Activated T-helper 1 cell treated with anti-CD3 and anti-CD28 coated beads, Interleukin-12 subunit alpha, Interleukin-12 subunit beta, Interleukin-2, Interleukin-4 antibody, amounts not matched to agents 30 ng/mL and 10 ng/mL and 1 ng/mL, durations not matched to agents 14 hours and 24 hours and 36 hours (primary cell): ENCODE measurements around the gene HSPB3. TPM values are rescaled to one million over a fixed set of nuclear protein-coding genes. Genes with fewer than 3 reads are reported as not detected.

Experiments
- DNase-seq: peaks from one replicate; pipeline ENCODE4 v3.0.0; 2021; ENCODE audit warnings: low spot score
- H3K27ac Mint-ChIP-seq: one replicate; pipeline ENCODE4 v1.8.0; 2021; ENCODE audit warnings: mild to moderate bottlenecking, mixed read lengths
- H3K27me3 Mint-ChIP-seq: one replicate; pipeline ENCODE4 v1.8.0; 2022; ENCODE audit warnings: mild to moderate bottlenecking, moderate library complexity, mixed read lengths; ENCODE audit not compliant: insufficient read depth
- H3K36me3 Mint-ChIP-seq: one replicate; pipeline ENCODE4 v1.8.0; 2021; ENCODE audit warnings: low read depth, mixed read lengths
- H3K4me1 Mint-ChIP-seq: one replicate; pipeline ENCODE4 v1.8.0; 2021; ENCODE audit warnings: low read depth, mixed read lengths
- H3K4me3 Mint-ChIP-seq: one replicate; pipeline ENCODE4 v1.8.0; 2021; ENCODE audit warnings: mild to moderate bottlenecking, moderate library complexity, mixed read lengths
- H3K9me3 Mint-ChIP-seq: one replicate; pipeline ENCODE4 v1.8.0; 2021; ENCODE audit warnings: mixed read lengths
- intact Hi-C: fragments of 100-400 bp; cut with micrococcal nuclease; formaldehyde crosslinking; loops from one replicate; pipeline ENCODE4 v1.15.1; 2024
- total RNA-seq: library from RNA; stranded (reverse); gene quantifications from 2 replicates; pipeline ENCODE4 v1.2.3, GENCODE V29; 2022

Gene HSPB3
- total RNA-seq, 1 donor from 2014 or later = not detected

DNA sequence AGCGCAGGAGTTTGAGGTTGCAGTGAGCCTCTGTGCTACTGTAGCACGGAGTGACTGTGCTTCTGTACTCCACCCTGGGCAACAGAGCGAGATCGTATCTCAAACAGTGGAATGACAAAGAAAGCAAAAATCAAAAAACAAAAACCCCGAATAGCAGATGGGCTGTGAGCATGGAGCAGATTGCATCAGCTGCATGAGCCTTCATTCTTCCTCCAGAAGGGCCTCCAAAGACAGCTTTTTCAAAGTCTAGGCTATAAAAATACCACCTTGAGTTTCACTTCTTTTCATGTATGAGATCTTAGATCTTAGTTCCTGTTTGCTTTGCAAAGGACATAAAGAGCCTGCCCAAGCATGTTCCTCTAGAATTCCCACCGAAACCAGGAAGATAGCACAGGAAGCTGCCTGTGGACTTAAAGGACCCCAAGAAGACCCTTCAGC is 15.0 kb upstream of the HSPB3 start:
- intact Hi-C loops = no loop called here
- peaks cover 32% of the 10 kb centered on the region for H3K4me1 Mint-ChIP-seq
- H3K9me3 Mint-ChIP-seq = no peaks in the 10 kb centered on the region
- no peaks in the 10 kb centered on the region for H3K36me3 Mint-ChIP-seq
- peak overlapping the region; percentile 21 for H3K27ac Mint-ChIP-seq
- DNase-seq = no peak
- peak overlapping the region; percentile 1 for H3K4me3 Mint-ChIP-seq
- H3K27me3 Mint-ChIP-seq = no peaks in the 10 kb centered on the region

- intact Hi-C loops = no loop called here
- H3K4me3 Mint-ChIP-seq = no peak overlapping the region
- H3K27me3 Mint-ChIP-seq = no peaks in the 10 kb centered on the region
- H3K4me1 Mint-ChIP-seq = peaks cover 32% of the 10 kb centered on the region
- DNase-seq = no peak
- H3K9me3 Mint-ChIP-seq = no peaks in the 10 kb centered on the region
- no peaks in the 10 kb centered on the region for H3K36me3 Mint-ChIP-seq
- H3K27ac Mint-ChIP-seq = no peak overlapping the region
Measured at GRCh38 chr5:54442271-54442670, 13.2 kb upstream of the HSPB3 start.

DNA sequence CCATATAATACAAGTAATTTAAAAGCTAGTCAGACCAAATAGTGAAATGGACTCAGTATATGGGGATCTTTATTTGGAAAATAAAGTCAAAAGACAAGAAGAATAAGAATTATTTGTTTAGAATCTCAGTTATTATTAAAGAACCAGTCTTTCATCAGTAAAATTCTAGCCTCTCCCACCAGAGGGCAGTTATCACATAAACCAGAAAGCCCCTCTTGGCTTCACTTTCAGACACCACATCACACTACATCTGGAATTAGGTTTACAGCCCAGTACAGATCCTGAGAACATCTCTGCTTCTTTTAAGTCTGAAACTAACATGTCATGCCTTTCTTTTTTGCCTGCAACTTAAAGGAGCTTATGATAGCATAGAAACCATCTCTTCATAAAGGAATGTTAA is 12.2 kb upstream of the HSPB3 start:
- DNase-seq = no peak
- no peaks in the 10 kb centered on the region for H3K36me3 Mint-ChIP-seq
- no peaks in the 10 kb centered on the region for H3K27me3 Mint-ChIP-seq
- H3K9me3 Mint-ChIP-seq = no peaks in the 10 kb centered on the region
- intact Hi-C loops = loop anchor here (1.0 kb wide), 1 partner anchor 46 kb away; no protein-coding TSS in a partner anchor
- no peak overlapping the region for H3K27ac Mint-ChIP-seq
- H3K4me3 Mint-ChIP-seq = no peak overlapping the region
- peaks cover 32% of the 10 kb centered on the region for H3K4me1 Mint-ChIP-seq

DNA sequence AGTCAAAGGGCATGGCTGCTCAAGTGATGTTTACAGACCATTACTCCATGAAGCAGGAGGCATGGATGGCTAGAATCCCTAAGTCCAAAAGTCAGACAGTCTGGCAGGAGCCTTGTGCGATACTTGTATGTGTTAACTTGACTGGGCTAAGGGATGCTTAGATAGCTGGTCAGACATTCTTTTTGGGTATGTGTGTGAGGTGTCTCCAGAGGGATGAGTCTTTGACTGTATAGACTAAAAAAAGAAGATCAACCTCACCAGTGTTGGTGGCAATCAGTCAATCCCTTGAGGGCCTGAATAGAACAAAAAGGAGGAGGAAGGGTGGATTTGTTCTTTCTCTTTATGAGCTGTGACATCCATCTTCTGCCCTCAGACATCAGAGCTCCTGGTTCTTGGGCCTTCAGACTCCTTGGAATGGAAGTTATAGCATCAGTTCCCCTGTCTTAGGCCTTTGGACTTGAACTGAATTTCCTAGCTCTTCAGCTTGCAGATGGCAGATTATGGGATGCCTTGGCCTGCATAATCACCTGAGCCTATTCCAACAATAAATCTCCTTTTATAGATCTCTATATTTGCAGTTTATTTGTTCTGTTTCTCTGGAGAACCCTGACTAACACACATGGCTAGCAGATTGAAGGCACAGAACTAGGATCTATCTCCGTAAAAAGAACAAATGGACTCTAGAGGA is 9.7 kb upstream of the HSPB3 start:
- no peaks in the 10 kb centered on the region for H3K27me3 Mint-ChIP-seq
- no peaks in the 10 kb centered on the region for H3K36me3 Mint-ChIP-seq
- H3K9me3 Mint-ChIP-seq = no peaks in the 10 kb centered on the region
- intact Hi-C loops = no loop called here
- no peak overlapping the region for H3K27ac Mint-ChIP-seq
- H3K4me3 Mint-ChIP-seq = no peak overlapping the region
- H3K4me1 Mint-ChIP-seq = peaks cover 12% of the 10 kb centered on the region
- DNase-seq = no peak

GRCh38 chr5:54446379-54446732 is 9.1 kb upstream of the HSPB3 start:
- no peak for DNase-seq
- Mint-ChIP-seq H3K36me3 (no peaks in the 10 kb centered on the region), H3K4me1 (peaks cover 7% of the 10 kb centered on the region), H3K4me3 (no peak overlapping the region), H3K27me3 (no peaks in the 10 kb centered on the region), H3K27ac (no peak overlapping the region), H3K9me3 (no peaks in the 10 kb centered on the region)
- intact Hi-C loops = no loop called here

DNA sequence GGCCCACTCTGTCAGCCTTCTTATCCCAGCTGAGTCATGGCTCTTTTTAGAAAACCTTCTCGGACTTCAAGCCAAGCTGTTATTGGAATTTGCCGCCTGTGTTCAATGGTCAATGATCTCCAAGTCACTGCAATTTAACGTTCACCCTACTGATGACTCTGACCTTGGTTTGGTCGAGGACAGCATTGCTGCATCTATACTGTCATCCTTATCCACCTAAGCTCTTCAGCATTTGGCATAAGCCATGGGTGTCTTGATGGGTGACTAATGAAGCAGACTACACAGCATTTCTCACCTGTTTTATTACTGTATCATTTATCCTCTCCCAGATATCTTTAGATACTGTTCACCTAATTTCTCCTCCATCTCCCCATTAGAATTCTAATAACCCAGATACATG is 5.6 kb upstream of the HSPB3 start:
- H3K36me3 Mint-ChIP-seq = no peaks in the 10 kb centered on the region
- H3K4me1 Mint-ChIP-seq = no peaks in the 10 kb centered on the region
- intact Hi-C loops = no loop called here
- H3K4me3 Mint-ChIP-seq = no peak overlapping the region
- no peaks in the 10 kb centered on the region for H3K9me3 Mint-ChIP-seq
- H3K27me3 Mint-ChIP-seq = peaks cover 3% of the 10 kb centered on the region
- H3K27ac Mint-ChIP-seq = no peak overlapping the region
- no peak for DNase-seq

- intact Hi-C loops = no loop called here
- no peaks in the 10 kb centered on the region for H3K9me3 Mint-ChIP-seq
- no peak for DNase-seq
Measured at GRCh38 chr5:54450542-54450941, 5.0 kb upstream of the HSPB3 start.

GRCh38 chr5:54453046-54453445 is 2.5 kb upstream of the HSPB3 start:
- intact Hi-C loops = no loop called here
- H3K27me3 Mint-ChIP-seq = peaks cover 3% of the 10 kb centered on the region

More at GRCh38 chr5:54450542-54450941, 5.0 kb upstream of the HSPB3 start:
- Mint-ChIP-seq H3K36me3 (no peaks in the 10 kb centered on the region), H3K4me3 (no peak overlapping the region), H3K27ac (no peak overlapping the region), H3K4me1 (no peaks in the 10 kb centered on the region), H3K27me3 (peaks cover 3% of the 10 kb centered on the region)

GRCh38 chr5:54454602-54455001 is 897 bp upstream of the HSPB3 start:
- H3K27ac Mint-ChIP-seq = no peak overlapping the region
- intact Hi-C loops = no loop called here
- peaks cover 9% of the 10 kb centered on the region for H3K27me3 Mint-ChIP-seq
- H3K4me3 Mint-ChIP-seq = no peak overlapping the region
- no peaks in the 10 kb centered on the region for H3K9me3 Mint-ChIP-seq
- H3K4me1 Mint-ChIP-seq = no peaks in the 10 kb centered on the region
- no peaks in the 10 kb centered on the region for H3K36me3 Mint-ChIP-seq
- DNase-seq = no peak

More at GRCh38 chr5:54453046-54453445, 2.5 kb upstream of the HSPB3 start:
- Mint-ChIP-seq H3K27ac (no peak overlapping the region), H3K9me3 (no peaks in the 10 kb centered on the region), H3K36me3 (no peaks in the 10 kb centered on the region), H3K4me1 (no peaks in the 10 kb centered on the region), H3K4me3 (no peak overlapping the region)
- no peak for DNase-seq

DNA sequence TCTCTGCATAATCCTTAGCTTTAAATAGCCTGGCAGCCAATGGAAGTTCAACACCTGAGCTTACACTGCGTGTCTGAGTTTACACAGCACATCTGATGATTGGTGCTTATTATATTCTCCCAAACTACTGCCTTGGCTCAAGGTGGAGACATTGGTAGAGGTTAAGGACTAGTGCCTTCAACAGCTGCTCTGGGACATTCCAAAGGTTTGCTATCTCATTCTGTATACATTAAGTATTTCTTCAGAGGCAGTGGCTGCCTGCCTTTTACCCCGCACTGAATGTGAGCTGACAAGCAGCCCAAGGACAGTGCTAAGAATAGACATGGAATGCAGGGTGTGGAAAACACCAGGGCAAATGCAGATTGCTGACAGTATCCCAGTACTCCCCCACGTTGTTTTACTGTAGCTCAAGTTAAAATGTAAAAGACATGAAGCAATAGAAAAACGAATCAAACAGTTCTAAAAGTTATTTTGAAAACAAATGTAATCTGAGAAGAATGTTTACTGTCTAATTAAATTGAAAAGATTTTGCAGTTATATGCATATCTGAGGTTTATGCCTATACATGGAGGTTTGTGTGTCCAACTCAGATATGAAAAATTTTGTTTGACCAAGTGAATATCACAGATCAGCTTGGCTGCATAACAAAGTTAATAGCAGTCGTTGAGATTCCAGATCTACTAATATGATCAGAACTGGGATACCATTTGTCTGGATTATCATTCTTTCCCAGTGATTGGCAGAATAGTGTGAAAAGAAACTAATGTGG is 1.8 kb downstream of the HSPB3 start:
- Mint-ChIP-seq H3K9me3 (no peaks in the 10 kb centered on the region), H3K36me3 (no peaks in the 10 kb centered on the region), H3K27ac (no peak overlapping the region), H3K4me1 (no peaks in the 10 kb centered on the region), H3K27me3 (peaks cover 18% of the 10 kb centered on the region), H3K4me3 (no peak overlapping the region)
- no peak for DNase-seq
- intact Hi-C loops = no loop called here

GRCh38 chr5:54458221-54458620 is 2.7 kb downstream of the HSPB3 start:
- intact Hi-C loops = no loop called here
- H3K27ac Mint-ChIP-seq = no peak overlapping the region
- no peaks in the 10 kb centered on the region for H3K36me3 Mint-ChIP-seq
- no peaks in the 10 kb centered on the region for H3K9me3 Mint-ChIP-seq
- no peaks in the 10 kb centered on the region for H3K4me1 Mint-ChIP-seq
- DNase-seq = no peak
- no peak overlapping the region for H3K4me3 Mint-ChIP-seq
- peaks cover 18% of the 10 kb centered on the region for H3K27me3 Mint-ChIP-seq

GRCh38 chr5:54460181-54460919 is 4.9 kb downstream of the HSPB3 start:
- intact Hi-C loops = no loop called here
- Mint-ChIP-seq H3K36me3 (no peaks in the 10 kb centered on the region), H3K27ac (no peak overlapping the region), H3K9me3 (no peaks in the 10 kb centered on the region), H3K4me1 (no peaks in the 10 kb centered on the region), H3K27me3 (peaks cover 19% of the 10 kb centered on the region), H3K4me3 (no peak overlapping the region)
- no peak for DNase-seq

DNA sequence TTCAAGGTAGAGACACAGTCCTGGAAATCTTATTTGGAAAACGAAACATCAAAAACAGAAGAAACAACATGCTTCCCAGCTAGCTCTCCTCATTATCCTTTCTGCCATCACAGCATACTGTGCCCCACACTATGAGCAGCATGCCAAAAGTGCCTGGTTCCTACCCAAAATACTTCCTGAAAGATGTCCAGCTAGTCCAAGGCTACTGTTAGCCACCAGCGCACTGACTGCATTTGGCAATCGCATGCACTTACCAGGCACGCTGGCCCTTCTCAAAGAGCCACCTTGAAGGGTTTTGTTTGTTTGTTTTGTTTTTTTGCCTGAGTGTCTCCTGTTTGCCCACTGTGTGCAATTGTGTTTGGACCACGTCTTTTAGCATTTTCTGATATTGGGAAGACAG is 6.8 kb downstream of the HSPB3 start:
- intact Hi-C loops = no loop called here
- no peaks in the 10 kb centered on the region for H3K4me1 Mint-ChIP-seq
- no peaks in the 10 kb centered on the region for H3K9me3 Mint-ChIP-seq
- H3K27ac Mint-ChIP-seq = no peak overlapping the region
- no peak for DNase-seq
- no peak overlapping the region for H3K4me3 Mint-ChIP-seq
- no peaks in the 10 kb centered on the region for H3K36me3 Mint-ChIP-seq
- peaks cover 19% of the 10 kb centered on the region for H3K27me3 Mint-ChIP-seq
